Karpas-422 (cell line): ENCODE measurements around the gene CEBPE. TPM values are rescaled to one million over a fixed set of nuclear protein-coding genes. Genes with fewer than 3 reads are reported as not detected.

Experiments used
- DNase-seq: peaks from one replicate; pipeline ENCODE4 v3.0.0-alpha.2; 2015
- H2AFZ ChIP-seq: fragments of 200-600 bp; sonication (generic); 2 replicates; pipeline ENCODE4 v1.6.1; 2014; ENCODE audit warnings: antibody characterized with exemption, low read length, mixed read lengths
- H3K27ac ChIP-seq: fragments of 200-600 bp; sonication (generic); 2 replicates; pipeline ENCODE4 v1.5.1; 2014; ENCODE audit warnings: mild to moderate bottlenecking, low read length, moderate library complexity
- H3K27me3 ChIP-seq: fragments of 200-600 bp; sonication (generic); 2 replicates; pipeline ENCODE4 v1.6.1; 2014; ENCODE audit warnings: low read length, mixed read lengths
- H3K36me3 ChIP-seq: fragments of 200-600 bp; sonication (generic); 2 replicates; pipeline ENCODE4 v1.6.1; 2014; ENCODE audit warnings: low read length, mixed read lengths; ENCODE audit not compliant: insufficient read depth
- H3K4me1 ChIP-seq: fragments of 200-600 bp; sonication (generic); 2 replicates; pipeline ENCODE4 v1.6.1; 2014; ENCODE audit warnings: mild to moderate bottlenecking, low read length, mixed read lengths
- H3K4me2 ChIP-seq: fragments of 200-600 bp; sonication (generic); 2 replicates; pipeline ENCODE4 v1.6.1; 2014; ENCODE audit warnings: low read length, low read depth, mild to moderate bottlenecking; ENCODE audit not compliant: poor library complexity, severe bottlenecking
- H3K4me3 ChIP-seq: fragments of 200-600 bp; sonication (generic); 2 replicates; pipeline ENCODE4 v1.5.1; 2014; ENCODE audit warnings: mild to moderate bottlenecking, antibody characterized with exemption, low read length, mixed read lengths
- H3K79me2 ChIP-seq: fragments of 200-600 bp; sonication (generic); 2 replicates; pipeline ENCODE4 v1.6.1; 2014; ENCODE audit warnings: mild to moderate bottlenecking, low read length, mixed read lengths
- H3K9ac ChIP-seq: fragments of 200-600 bp; sonication (generic); 2 replicates; pipeline ENCODE4 v1.6.0; 2014; ENCODE audit warnings: low read length
- H3K9me2 ChIP-seq: fragments of 200-600 bp; sonication (generic), shearing (Covaris generic); replicated peaks from 2 replicates; pipeline ENCODE4 v1.6.0; 2014; ENCODE audit warnings: mild to moderate bottlenecking, low read length, moderate library complexity; ENCODE audit not compliant: insufficient read depth
- H3K9me3 ChIP-seq: fragments of 300-700, 200-600 bp; sonication (generic); 2 replicates; pipeline ENCODE4 v1.6.1; 2014; ENCODE audit warnings: low read length, mixed read lengths
- H4K20me1 ChIP-seq: fragments of 200-600 bp; sonication (generic); 2 replicates; pipeline ENCODE4 v1.6.1; 2014; ENCODE audit warnings: mild to moderate bottlenecking, antibody characterized with exemption, low read length, low read depth; ENCODE audit not compliant: insufficient read depth
- total RNA-seq: library from RNA; depleted of rRNA; stranded (reverse); fragments of >200 nt; shearing (Covaris generic); gene quantifications from 2 replicates; pipeline ENCODE4 v1.2.3, GENCODE V29; 2014; ENCODE audit warnings: low replicate concordance

Gene CEBPE
- total RNA-seq, 1 experiment from 2014 or later, result not detected

DNA sequence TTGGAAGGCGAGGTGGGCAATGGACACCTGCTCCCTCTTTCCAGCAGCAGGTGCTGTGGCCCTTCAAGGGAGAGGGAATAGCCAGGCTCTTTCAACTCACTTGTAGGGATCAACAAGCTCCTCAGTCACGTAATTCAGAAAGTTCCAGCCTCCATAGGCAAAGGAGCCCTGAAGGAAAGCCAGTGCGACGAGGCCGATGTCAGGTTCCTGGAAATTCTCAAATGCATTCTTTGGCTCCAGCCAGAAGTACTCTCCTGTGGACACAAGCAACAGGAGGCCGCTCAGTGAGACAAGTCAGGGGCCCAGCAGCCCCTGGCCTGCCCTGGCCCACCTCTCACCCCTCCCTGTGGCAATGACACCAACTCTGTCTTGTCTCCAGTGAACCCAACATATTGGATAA, 21.3 kb upstream of the CEBPE start:
- Histone ChIP-seq H3K27ac (no peak overlapping the region), H3K4me1 (no peaks in the 10 kb centered on the region), H2AFZ (no peak overlapping the region), H3K9ac (no peak overlapping the region), H3K4me3 (no peak overlapping the region), H3K4me2 (no peak overlapping the region), H3K9me2 (no peaks in the 10 kb centered on the region), H3K36me3 (no peaks in the 10 kb centered on the region), H3K9me3 (no peaks in the 10 kb centered on the region), H3K27me3 (no peaks in the 10 kb centered on the region), H4K20me1 (no peaks in the 10 kb centered on the region), H3K79me2 (no peaks in the 10 kb centered on the region)
- no peak for DNase-seq

- Histone ChIP-seq H3K4me3 (no peak overlapping the region), H2AFZ (no peak overlapping the region), H3K4me2 (no peak overlapping the region), H3K9ac (no peak overlapping the region), H3K36me3 (no peaks in the 10 kb centered on the region), H3K27me3 (no peaks in the 10 kb centered on the region), H3K27ac (no peak overlapping the region), H3K9me2 (no peaks in the 10 kb centered on the region), H4K20me1 (no peaks in the 10 kb centered on the region), H3K9me3 (no peaks in the 10 kb centered on the region), H3K79me2 (no peaks in the 10 kb centered on the region), H3K4me1 (no peaks in the 10 kb centered on the region)
- DNase-seq, result no peak
Observed at GRCh38 chr14:23139874-23140273, 20.8 kb upstream of the CEBPE start.

- Histone ChIP-seq H3K27ac (no peak overlapping the region), H3K9me3 (no peaks in the 10 kb centered on the region), H2AFZ (no peak overlapping the region), H3K4me1 (no peaks in the 10 kb centered on the region), H3K9me2 (no peaks in the 10 kb centered on the region), H4K20me1 (no peaks in the 10 kb centered on the region), H3K79me2 (no peaks in the 10 kb centered on the region), H3K9ac (no peak overlapping the region), H3K4me3 (no peak overlapping the region), H3K36me3 (no peaks in the 10 kb centered on the region), H3K27me3 (no peaks in the 10 kb centered on the region), H3K4me2 (no peak overlapping the region)
- DNase-seq, result no peak
Observed at GRCh38 chr14:23137813-23138535, 18.9 kb upstream of the CEBPE start.

DNA sequence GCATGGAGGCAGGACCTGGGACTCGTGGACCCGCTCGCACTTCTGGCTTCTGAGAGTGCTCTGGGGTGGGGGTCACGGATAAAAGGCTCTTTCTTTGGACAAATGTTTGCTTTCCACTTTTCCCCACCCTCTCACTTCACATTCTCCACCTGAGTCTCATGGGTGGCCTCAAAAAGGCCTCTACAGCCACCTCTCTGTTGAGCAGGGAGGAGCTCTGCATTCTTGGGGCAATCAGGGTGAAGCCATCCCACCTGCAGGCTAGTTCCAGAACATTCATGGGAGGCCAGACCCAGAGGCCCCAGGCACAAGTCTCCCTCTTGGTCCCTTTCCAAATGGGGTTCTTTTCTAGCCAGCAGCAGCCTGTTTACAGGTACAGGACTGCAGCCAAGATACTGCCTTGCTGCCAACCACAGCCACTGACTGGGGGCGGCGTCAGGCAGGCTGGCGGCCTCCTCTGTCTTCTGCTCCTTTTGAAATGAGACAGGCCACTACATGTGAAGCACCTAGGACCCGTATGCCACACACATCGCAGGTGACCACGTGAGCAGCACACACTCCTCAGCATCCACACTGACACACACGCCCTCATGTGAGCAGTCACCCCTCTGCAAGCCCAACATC, 18.2 kb upstream of the CEBPE start:
- Histone ChIP-seq H3K4me1 (no peaks in the 10 kb centered on the region), H3K4me2 (no peak overlapping the region), H3K4me3 (no peak overlapping the region), H3K9ac (no peak overlapping the region), H3K9me2 (no peaks in the 10 kb centered on the region), H3K36me3 (no peaks in the 10 kb centered on the region), H2AFZ (no peak overlapping the region), H3K9me3 (no peaks in the 10 kb centered on the region), H3K79me2 (no peaks in the 10 kb centered on the region), H3K27me3 (no peaks in the 10 kb centered on the region), H3K27ac (no peak overlapping the region), H4K20me1 (no peaks in the 10 kb centered on the region)
- no peak for DNase-seq

DNA sequence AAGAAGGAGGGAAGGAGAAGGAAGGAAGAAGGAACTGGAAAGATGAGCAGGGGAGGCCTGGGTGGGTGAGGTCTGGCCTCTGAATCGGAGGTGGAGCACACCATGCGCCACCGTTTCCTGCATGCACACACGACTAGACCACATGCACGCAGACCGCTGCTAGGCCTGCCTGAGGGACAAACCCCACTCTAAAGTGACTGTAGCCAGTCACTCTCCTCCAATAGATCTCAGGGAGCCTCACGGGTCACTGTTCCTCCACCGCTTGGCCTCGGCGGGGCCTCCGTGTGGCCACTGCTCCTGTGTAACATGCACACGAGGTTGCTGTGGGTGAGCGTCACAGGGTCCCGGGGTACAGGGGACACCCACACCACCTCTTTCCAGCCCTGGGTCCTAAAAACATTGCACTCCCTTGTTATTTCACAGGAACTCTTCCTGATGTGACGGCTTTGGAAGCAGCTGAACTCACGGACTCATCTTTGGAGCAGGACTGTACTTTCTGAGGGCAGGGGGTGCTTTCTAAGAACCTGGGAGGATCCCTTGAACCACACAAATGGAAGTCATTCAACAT, 17.6 kb upstream of the CEBPE start:
- H3K4me2 ChIP-seq, result no peak overlapping the region
- no peak overlapping the region for H3K27ac ChIP-seq
- no peaks in the 10 kb centered on the region for H3K36me3 ChIP-seq
- H3K9ac ChIP-seq, result no peak overlapping the region
- H2AFZ ChIP-seq, result no peak overlapping the region
- no peak overlapping the region for H3K4me3 ChIP-seq
- no peaks in the 10 kb centered on the region for H3K9me3 ChIP-seq
- H3K9me2 ChIP-seq, result no peaks in the 10 kb centered on the region
- H4K20me1 ChIP-seq, result no peaks in the 10 kb centered on the region
- H3K79me2 ChIP-seq, result no peaks in the 10 kb centered on the region
- no peaks in the 10 kb centered on the region for H3K27me3 ChIP-seq
- H3K4me1 ChIP-seq, result no peaks in the 10 kb centered on the region
- DNase-seq, result no peak

DNA sequence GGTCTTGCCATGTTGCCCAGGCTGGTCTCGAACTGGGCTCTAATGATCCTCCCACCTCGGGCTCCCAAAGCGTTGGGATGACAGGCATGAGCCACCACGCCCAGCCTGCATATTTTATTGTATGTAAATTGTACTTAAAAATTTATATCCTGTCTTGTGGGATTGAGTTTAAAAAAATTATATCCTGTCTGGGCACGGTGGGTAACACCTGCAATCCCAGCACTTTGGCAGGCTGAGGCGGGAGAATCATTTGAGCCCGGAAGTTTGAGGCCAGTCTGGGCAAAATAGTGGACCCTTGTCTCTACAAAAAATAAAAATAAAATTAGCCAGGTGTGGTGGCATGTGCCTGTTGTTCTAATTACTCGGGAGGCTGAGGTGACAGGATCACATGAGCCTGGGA, 13.9 kb upstream of the CEBPE start:
- no peaks in the 10 kb centered on the region for H3K79me2 ChIP-seq
- DNase-seq, result no peak
- no peak overlapping the region for H3K27ac ChIP-seq
- no peaks in the 10 kb centered on the region for H3K9me3 ChIP-seq
- H3K9me2 ChIP-seq, result no peaks in the 10 kb centered on the region
- no peak overlapping the region for H3K4me2 ChIP-seq
- H3K4me3 ChIP-seq, result no peak overlapping the region
- H4K20me1 ChIP-seq, result no peaks in the 10 kb centered on the region
- no peaks in the 10 kb centered on the region for H3K36me3 ChIP-seq
- H3K4me1 ChIP-seq, result no peaks in the 10 kb centered on the region
- H3K9ac ChIP-seq, result no peak overlapping the region
- no peaks in the 10 kb centered on the region for H3K27me3 ChIP-seq
- no peak overlapping the region for H2AFZ ChIP-seq

DNA sequence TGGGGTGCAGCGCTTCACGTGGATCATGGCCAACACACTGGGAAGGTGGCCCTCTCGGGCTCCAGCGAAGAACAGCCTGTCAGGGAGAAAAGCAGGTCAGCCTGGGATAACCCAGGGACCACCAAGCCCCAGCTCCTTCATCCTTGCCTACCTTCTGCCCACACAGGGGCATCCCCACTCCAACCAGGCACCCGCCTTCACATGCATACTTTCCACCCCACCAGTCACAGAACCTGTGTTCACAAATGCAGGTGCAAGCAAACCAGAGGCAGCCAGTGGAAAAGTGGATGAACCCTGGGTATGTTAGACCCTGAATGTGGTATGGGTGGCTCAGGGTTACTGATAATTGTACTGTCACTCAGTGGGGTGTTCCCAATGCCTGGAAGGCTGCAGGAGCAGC, 12.4 kb upstream of the CEBPE start:
- Histone ChIP-seq H2AFZ (no peak overlapping the region), H3K27ac (no peak overlapping the region), H3K9ac (no peak overlapping the region), H3K9me2 (no peaks in the 10 kb centered on the region), H3K9me3 (no peaks in the 10 kb centered on the region), H3K36me3 (no peaks in the 10 kb centered on the region), H3K4me2 (no peak overlapping the region), H4K20me1 (no peaks in the 10 kb centered on the region), H3K4me1 (no peaks in the 10 kb centered on the region), H3K4me3 (no peak overlapping the region), H3K27me3 (no peaks in the 10 kb centered on the region), H3K79me2 (no peaks in the 10 kb centered on the region)
- no peak for DNase-seq

- Histone ChIP-seq H3K9ac (no peak overlapping the region), H4K20me1 (no peaks in the 10 kb centered on the region), H3K27me3 (no peaks in the 10 kb centered on the region), H3K4me1 (no peaks in the 10 kb centered on the region), H3K4me3 (no peak overlapping the region), H3K36me3 (no peaks in the 10 kb centered on the region), H2AFZ (no peak overlapping the region), H3K9me2 (no peaks in the 10 kb centered on the region), H3K79me2 (no peaks in the 10 kb centered on the region), H3K4me2 (no peak overlapping the region), H3K9me3 (no peaks in the 10 kb centered on the region), H3K27ac (no peak overlapping the region)
- DNase-seq, result no peak
Observed at GRCh38 chr14:23130871-23131270, 11.8 kb upstream of the CEBPE start.
